NCI-H2196 (cell line): Measurements from ENCODE around the gene C8B.

Experiments used
- DNase-seq: peaks from one replicate; lab custom pipeline; 2025; ENCODE audit not compliant: unreplicated experiment; lab: John Stamatoyannopoulos, UW

Gene C8B

DNA sequence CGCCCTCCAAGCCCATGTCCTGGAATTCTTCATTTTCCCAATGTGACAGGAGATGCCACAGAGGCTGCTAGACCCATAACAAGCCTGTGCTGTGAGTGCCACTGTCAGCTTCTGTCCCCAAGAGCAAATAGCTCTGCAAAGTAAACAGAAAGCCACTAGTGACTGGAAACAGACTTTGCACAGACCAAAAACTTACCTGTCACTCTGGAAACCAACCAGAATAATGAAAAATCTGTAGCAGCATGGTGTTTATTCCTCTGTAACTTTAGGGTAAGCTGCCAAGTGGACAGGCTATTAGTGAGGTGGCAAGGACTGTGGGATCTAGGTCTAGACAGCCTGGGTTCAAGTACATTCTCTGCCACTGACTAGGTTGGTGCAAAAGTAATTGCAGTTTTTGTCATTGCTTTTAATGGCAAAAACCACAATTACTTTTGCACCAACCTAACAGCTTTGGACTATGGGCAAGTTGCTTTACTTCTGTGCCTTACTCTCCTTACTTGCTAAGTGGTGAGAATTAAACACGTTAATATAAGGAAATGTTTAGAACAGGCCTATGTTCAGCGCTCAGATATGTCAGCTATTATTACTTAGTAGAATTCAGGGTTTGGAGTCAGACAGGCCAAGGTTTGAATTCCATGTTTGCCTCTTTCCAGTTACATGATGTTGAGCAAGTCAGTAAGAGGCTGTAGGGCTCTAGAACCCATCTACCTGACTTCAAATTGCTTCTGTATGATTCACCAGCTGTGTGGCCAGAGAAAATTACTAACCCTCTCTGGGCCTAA, at the start of gene C8B:
Gene C8B (minus strand): TSS at position 100 of the 782 bp plus-strand sequence. CDS start 67 bp downstream, at position 33.
- DNase-seq, result no peak

DNA sequence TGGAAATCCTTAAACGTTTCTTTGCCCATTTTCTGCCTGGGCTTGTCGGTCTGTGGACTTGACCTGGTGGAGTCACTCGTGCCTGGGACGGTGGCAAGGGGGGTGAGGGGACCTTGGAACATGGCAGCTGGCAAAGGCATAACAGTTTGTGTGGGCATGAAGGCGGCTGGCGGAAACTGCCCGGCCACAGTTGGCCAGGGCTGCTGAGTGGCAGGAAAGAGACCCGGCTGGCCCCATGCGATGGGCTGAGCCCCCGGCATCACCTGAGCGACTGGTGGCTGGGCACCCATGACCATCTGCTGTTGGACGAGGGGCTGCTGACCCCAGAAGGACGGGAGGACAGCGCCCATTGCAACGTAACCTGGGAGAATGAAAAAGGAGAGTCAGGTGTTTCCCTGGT, 49.3 kb upstream of the C8B start:
- no peak for DNase-seq

DNA sequence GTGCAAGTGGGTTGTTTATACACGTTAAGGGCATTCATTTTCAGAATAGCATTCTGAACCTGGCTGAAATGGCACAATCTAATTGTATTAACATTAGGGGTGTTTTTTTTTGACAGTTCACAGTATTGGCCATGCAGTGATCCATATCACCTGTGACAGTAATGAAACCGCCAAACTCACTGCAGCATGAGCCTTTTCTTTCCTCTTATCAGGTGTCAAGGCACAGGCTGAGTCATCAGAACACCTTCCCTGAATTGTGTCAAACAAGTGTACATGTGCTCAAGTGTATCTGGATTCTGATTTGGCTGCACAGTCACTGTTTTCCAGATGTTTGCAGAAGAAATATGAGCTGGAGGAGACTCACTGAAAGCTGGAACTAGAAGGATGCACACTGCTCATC, 47.7 kb upstream of the C8B start:
- no peak for DNase-seq

DNA sequence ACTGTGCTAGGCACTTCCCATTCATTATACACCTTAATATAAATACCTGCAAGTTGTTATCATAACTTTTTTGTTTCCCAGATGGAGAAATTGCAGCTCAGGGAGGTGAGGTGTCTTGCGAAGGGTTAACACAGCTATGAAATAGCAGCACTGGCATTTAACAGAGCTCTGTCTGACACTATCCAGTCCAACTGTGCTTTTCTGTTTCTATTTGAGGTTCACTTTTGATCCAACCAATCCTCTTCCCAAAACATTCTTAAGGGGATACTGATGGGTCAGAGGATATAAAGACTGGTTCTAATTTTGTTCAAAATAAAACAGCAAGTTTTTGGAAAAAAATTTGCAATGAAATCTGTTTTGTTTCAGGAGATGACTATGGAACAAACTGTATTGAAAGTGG, 46.5 kb upstream of the C8B start:
- no peak for DNase-seq

DNA sequence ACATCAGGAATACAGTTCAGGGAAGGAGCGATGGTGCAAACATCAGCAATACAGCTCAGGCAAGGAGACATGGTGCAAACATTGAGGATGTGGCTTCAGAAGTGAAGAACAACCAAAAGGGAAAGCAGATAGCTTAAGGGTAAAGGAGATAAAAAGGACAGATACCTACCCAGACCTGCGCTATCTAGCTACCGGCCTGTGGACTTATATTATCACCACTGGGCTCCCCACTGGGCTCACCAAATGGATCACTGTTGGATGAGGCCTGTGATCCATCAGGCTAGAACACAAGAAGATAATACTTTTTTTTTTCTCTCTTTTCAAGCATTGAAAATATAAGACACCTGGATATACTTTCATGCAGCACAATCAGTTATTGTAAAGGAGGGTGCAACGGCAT, 44.7 kb upstream of the C8B start:
- no peak for DNase-seq

DNA sequence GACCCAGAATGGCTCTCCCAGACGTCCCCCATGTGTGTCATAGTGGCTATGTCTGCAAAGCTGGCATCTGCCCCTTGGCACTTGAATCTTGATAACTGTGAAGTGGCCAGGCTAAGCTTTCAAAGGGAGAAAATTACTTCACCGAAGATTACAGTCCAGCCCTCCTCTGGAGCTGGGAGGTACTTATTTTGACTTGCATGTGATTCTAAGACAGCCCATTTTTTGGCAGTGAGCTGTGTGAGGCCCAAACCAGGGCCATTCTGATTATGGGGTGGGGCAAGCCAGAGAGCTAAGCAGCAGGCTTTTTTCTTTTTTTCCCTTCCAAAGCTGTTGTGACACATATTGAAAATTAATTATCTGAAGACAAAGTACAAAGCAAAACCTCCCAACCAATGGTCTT, 42.1 kb upstream of the C8B start:
- no peak for DNase-seq

DNA sequence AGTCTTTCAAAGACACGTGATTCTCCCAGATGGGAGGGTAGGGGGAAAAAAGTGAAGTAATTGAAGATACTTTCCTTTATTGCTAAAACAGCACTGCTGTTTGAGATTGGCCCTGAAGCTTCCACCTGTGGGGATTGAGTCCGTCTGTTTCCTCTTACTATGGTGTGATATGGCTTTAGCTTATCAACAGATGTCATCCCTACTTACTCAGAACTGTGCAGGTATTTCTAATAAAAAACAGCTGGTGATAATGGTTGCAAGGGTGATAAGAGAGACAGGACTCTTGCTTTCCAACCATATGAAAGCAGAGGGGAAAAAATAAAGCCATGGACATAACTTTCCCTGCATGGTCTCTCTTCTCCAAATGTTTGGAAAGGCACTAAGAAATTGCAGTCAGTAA, 41.7 kb upstream of the C8B start:
- DNase-seq, result no peak

DNA sequence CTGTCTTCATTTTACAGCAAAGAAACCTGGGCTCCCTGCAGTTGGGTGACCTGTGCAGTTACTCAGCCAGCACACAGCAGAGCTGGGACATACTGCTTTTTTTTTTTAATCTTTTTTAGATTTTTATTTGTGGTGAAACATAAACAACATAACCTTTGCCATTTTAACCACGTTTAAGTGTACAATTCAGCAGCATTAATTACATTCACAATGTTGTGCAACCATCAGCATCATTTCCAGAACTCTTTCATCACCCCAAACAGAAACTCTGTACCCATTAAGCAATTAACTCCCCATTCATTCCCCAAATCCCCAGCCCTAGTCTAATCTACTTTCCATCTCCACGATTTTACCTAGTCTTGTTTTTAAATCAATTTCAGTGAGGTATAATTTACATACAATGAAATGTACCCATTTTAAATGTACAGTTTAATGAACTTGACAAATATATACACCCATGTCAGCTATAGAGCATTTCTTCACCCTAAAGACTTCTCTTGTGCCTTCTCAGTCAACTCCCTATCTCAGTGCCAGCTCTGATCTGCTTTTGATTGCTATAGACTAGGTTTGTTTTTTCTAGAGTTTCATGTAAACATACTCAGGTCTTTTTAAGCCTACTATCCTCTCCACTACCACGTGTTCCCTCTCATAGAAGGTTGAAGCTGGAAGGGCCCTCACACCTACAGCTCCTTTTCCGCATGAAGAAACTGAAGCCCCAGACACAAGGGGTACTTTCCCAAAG, 37.8 kb upstream of the C8B start:
- DNase-seq, result no peak

DNA sequence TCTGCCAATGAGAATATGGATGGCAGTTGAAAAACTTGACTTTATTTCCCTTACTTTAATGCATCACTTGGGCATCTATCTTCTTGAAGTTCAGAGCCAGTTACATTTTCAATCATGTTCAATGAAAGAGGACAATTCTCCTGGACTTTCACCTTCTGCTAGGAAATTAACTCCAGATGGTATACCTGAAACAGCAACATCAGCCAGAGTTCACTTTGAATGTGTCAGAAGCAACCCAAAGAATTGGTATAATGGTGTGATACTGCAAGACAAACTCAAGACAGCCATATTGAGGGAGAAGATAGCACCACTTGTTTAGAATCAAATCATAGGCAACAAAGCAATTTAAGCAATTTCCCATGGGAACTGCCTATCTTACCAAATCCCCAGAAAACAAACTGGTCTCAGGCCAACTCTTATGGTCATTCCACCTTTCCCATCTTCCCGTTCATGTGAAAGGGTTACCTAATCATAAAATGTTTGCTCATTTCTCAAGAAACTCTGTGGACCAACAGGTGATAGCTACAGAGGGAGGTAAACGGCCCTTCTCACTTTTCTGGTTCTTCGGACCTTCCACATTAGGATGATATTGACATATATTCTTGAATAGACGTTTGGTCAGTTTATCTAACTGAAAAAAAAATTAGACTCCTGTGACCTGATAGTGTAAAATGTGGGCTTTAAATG, 29.7 kb upstream of the C8B start:
- DNase-seq, result no peak

DNA sequence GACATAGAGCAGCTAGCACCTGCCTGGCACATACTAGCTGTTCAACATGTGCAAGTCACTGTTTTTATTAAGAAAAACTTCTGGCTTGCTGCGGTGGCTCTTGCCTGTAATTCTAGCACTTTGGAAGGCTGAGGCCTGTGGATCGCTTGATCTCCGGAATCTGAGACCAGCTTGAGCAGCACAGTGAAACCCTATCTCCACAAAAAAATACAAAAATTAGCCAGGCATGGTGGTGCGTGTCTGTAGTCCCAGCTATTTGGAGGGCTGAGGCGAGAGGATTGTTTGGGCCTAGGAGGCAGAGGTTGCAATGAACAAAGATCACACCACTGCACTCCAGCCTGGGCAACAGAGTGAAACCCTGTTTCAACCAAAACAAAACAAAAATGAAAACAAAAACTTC, 27.7 kb upstream of the C8B start:
- no peak for DNase-seq

DNA sequence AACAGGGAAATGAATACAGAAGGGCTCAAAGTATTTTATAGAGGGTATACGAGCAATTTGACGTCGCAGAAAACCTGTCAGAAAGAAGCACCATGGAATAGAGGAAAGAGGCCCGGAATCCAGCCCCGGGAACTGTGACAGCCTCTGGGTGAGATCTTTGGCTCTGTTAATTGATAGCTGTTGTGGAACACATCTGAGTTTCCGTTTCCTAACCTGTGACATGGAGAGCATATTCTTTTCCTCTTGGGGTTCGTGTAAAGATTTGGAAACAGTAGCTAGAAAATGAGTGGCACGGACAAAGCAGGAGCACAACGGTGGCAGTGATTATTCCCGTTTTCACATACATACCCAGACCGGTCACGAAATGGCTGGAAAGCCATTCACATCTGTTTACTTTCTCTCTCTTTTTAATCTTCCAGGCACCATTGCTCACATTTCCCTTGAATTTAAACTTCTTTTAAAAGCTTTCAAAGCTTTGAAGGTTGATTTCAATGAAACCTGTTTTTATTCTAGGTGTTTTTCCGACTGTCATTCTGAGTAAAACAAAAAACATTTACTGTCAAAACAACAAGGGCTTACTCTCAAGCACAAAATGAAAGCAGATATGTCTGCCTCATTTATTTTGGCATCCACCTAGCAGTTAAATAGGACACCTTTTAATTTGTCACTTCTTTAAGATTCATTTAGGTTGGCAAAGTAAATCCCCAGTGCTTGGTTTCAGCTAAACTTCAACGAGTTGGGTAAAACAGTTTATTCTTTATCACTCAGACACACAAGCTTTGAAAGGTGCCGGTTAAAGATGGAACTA, 26.7 kb upstream of the C8B start:
- DNase-seq, result no peak

DNA sequence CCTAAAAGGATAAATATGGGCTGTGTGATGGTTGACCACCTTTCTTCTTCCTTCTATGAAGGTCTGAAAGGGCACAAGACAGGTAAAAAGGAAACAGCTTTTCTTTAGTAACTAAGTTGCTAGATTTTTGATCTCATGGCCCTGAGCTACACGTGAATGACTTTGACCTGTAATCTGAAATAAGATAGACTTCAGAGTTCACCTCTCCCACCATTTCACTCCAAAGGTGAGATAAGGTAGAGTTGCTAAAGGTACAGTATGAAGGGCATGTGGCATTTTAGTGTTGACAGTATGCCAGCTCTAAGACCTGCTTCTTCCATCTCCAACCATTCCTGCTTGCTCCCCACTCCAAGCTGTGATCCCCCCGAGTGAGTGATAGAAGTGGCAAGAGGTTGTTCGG, 25.8 kb upstream of the C8B start:
- no peak for DNase-seq

DNA sequence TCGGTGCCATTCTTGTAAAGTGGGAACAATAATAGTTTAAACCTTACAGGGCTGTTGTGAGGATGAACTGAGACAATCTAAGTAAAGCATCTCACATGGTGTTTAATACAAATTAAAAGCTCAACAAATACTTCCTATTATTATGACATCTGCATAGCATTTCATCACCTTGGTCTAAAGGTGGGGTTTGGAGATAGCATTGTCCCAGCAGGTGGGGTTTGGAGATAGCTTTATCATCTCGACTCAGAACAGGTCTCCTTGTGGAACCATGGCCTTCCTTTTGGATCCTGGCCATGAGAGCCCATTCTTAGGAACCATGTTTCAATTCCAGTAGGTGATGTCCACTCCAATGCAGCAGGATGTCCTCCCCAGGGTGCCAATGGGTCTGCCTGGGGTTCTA, 20.6 kb upstream of the C8B start:
- DNase-seq, result no peak

DNA sequence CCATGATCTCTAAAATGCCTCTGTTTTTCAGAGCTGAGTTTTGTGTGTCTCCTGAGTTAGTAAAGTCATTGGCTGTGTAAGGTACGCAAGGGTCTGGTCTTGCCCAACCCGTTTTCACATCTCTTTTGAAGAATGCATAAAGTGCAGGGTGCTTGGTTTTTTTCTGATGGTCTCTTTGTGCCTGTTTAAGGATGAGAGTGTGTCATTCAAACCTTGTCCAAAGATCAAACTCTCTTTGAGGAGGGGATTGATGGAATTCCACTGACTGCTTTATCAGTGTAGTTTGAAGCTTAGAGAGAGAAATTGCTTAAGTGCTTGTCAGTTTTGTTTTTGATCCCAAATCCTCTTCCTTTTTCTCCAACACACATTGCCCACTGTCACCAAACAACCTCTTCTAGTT, 20.0 kb upstream of the C8B start:
- DNase-seq, result no peak

DNA sequence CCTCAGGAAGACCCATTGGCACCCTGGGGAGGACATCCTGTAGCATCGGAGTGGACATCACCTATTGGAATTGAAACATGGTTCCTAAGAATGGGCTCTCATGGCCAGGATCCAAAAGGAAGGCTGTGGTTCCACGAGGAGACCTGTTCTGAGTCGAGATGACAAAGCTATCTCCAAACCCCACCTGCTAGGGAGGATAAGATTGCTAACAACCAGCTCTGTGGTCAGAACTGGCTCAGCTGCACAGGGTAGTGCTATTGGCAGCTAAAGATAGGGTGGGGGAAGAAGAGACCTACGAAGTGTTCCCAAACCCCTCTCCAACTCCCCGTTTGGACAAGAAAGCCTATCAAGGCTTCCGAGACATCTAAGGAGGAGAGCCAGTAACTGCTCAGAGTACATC, 17.7 kb upstream of the C8B start:
- DNase-seq, result no peak

DNA sequence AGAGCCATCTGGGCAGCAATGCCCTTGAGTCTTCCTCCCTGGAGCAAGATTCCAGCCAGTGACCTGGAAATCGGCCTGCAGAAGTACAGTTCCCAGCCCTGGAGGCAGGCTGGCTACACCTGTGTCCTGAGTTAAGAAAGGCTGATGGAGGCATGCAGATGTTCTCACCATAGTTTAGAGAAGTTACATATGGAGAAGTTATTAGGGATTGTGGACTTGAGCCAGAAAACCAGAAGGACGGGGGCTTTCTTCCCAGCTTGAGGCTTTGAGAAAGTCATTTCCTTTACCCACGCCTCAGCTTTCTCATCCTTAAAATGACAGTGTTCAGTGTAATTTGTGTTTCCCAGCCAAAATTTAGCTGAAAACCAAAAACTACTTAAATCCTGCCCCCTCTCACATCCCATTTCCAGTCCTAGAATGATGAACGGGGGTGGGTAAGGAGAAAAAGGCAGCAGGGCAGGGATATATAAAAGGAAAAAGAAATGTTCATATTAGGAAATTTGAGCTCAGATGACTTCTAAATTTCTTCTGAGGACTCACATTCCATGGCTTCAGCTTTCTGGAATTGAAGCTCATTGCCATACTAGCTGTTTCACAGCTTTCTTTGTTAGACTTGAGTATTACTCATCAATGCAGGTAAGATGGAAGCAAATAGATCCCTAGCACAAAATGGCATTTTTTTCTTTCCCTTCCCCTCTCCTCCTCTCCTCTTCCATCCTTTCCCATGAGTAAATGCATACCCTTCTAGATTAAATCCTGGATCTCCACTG, 14.4 kb upstream of the C8B start:
- DNase-seq, result no peak

DNA sequence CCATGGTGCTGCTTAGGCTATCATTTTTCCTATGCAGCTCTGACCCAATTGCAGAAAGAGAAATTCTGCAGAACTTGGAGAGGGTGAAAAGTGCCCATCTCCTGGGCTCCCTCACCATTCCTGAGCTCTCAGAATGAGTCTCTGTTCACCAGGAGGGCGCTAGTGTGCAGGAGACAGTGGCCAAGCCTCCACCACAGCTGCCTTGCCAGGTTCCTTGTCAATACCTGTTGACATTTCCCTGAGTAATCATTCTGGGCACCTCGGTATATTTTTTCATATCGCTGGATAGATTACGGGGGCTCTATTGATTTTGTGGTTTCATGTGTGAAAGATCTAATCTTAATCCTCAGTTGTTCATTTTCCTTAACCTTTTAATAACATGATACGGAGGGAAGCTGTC, 13.0 kb upstream of the C8B start:
- DNase-seq, result no peak

DNA sequence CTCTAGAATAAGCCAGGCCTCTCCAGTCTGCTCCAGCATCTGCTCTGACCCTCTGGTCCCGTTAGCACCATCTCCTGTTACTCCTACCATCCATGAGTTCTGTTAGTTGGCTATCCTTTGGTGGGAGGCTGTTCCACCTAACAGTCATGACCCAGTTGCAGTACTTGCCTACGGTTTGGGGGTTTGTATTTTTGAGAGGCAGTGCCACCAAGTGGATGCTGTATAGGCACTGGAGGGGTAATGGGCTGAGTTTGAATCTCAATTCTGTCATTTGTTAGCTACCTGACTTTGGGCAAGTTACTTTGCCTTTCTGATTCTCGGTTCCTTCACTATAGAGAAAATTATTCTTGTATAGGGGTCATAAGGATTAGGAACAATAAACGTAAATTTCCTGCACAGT, 12.1 kb upstream of the C8B start:
- no peak for DNase-seq

DNA sequence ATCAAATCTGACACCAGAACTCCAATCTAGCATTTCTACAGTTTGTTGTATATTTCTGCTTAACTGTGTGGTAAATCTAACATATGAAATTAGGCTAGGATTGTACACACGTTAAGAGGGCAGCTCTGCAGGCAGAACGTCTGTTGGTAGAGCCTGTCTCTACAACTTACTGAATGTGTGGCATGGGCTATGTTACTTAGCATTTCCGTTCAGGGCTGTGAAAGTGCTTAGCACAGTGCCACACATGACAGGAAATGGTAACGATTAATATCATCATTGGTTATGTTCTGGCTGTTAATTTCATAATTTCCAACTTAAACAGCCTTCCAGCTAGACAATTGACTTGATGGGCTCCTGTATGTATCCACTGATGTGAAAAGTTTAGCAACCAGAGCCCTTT, 9.6 kb upstream of the C8B start:
- DNase-seq, result no peak

DNA sequence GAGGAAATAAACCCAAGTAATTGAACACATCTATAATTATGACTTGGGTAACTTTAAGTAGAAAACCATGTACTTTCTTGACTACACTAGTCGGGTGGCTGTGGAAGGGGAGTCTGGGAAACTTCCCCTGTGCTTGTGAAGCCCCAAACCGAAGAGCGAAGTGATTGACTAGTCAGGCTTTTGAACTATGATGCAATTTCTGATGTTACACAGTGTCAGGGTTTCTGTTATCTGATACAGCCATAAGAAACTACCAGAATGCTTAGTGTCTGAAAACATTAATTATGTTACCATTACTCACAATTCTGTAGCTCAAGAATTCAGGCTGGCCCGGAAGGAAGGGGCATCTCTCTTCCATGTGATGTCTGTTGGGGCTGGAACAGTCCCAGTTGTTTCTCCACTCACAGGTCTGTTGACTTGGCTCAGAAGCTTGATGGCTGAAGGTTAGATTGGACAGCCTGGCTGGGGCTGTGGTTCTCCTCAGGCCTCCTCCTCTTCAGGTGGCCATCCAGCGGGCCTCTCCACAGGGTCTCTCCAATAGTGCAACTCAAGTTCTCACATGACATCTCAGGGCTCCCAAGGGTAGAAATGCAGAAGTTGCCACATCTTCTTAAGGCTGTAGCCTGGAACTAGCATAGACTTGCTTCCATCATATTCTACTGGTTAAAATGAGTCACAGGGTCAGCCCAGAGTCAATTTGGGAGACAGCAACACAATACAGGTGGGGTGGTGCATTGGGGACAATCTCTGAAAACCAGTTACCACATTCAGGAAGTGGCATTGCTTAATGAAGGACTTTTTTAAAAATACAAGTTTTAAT, 8.3 kb upstream of the C8B start:
- no peak for DNase-seq
